Psoas muscle (tissue), 8 donors: ENCODE data around the gene ABHD12. TPM values are rescaled to one million over a fixed set of nuclear protein-coding genes. Genes with fewer than 3 reads are reported as not detected.

ENCODE experiments used
- ATAC-seq, 4 donors: fragments of 200-7000 bp; cut with Tn5 transposase; one replicate each; pipeline ENCODE4 v1.9.1; 2020; ENCODE audit warnings: moderate library complexity in 3 of 4, mild to moderate bottlenecking in 2 of 4
- DNase-seq, 2 donors: peaks; one replicate each; pipeline ENCODE4 v3.0.0-alpha.2; 2020
- H3K27ac ChIP-seq: fragments of 200-600 bp; one replicate; pipeline ENCODE4 v1.8.0; 2022
- H3K27me3 ChIP-seq, 3 donors: fragments of 200-600 bp in 1 of 3; one replicate each; pipeline versions ENCODE4 v1.6.1 to v1.8.0; 2013 to 2022; ENCODE audit warnings: low read length in 2 of 3, mild to moderate bottlenecking in 2 of 3, moderate library complexity in 1 of 3; ENCODE audit not compliant: insufficient read depth in 3 of 3
- H3K36me3 ChIP-seq, 2 donors: fragments of 200-600 bp in 1 of 2; one replicate each; pipeline versions ENCODE4 v1.6.1 to v1.8.0; 2013 to 2022; ENCODE audit warnings: low read depth in 1 of 2, mild to moderate bottlenecking in 1 of 2, moderate library complexity in 1 of 2; ENCODE audit not compliant: insufficient read depth in 1 of 2
- H3K4me1 ChIP-seq: fragments of 200-600 bp; one replicate; pipeline ENCODE4 v1.8.0; 2022
- H3K4me3 ChIP-seq: fragments of 200-600 bp; one replicate; pipeline ENCODE4 v1.8.0; 2022; ENCODE audit warnings: mild to moderate bottlenecking
- H3K9me3 ChIP-seq: fragments of 200-600 bp; one replicate; pipeline ENCODE4 v1.8.0; 2022
- WGBS, 3 donors: extraction: QIAGEN DNeasy Blood & Tissue Kit; methylation state at CpG; one replicate each; pipeline versions ENCODE4 v1.1.6 to v1.1.7; 2013; 5-methylcytosine and 5-hydroxymethylcytosine counted together
- intact Hi-C, 2 donors: fragments of 100-400 bp; cut with DNase I; formaldehyde crosslinking; loops; one replicate each; pipeline versions ENCODE4 v1.11.0 to v1.14.2; 2022
- polyA plus RNA-seq, 3 donors: library from polyadenylated mRNA; stranded (reverse); fragments of 200-250 nt; gene quantifications; one replicate each; pipeline ENCODE4 v1.2.3, GENCODE V29; 2013
- total RNA-seq, 4 donors: library from RNA; stranded (reverse); fragmentation: NEBNext Ultra II Directional in 2 of 4; extraction: Animal tissue kit (Norgen Biotek cat#: 25700) in 2 of 4; gene quantifications; one replicate each; pipeline versions ENCODE4 v1.2.1 to v1.2.4, GENCODE V29; 2021 to 2023
- TF ChIP-seq, protein P1 (sequence below): fragments of 200-600 bp; IDR thresholded peaks from one replicate; pipeline ENCODE4 v1.8.0; 2022; ENCODE audit warnings: antibody characterized with exemption
- donor health status: healthy with polysubstance abuse.
- donor health status: DM: no; HTN: no; CAD: no; lungs with moderate emphysema.
- donor health status: Bipolar disorder and iron deficiency.
- donor health status: healthy.
- donor health status: DM: yes; HTN: yes; CAD: no.
- donor health status: DM: no; HTN: no; CAD: no.
- donor health status: DM: no; HTN: no; CAD: no.
- donor health status: DM: yes; HTN: yes; CAD: no.

Gene ABHD12
- total and polyA plus RNA-seq, 7 donors = 7.9 to 15.5 (median 9.6) TPM

- TF ChIP-seq, protein P1, sequence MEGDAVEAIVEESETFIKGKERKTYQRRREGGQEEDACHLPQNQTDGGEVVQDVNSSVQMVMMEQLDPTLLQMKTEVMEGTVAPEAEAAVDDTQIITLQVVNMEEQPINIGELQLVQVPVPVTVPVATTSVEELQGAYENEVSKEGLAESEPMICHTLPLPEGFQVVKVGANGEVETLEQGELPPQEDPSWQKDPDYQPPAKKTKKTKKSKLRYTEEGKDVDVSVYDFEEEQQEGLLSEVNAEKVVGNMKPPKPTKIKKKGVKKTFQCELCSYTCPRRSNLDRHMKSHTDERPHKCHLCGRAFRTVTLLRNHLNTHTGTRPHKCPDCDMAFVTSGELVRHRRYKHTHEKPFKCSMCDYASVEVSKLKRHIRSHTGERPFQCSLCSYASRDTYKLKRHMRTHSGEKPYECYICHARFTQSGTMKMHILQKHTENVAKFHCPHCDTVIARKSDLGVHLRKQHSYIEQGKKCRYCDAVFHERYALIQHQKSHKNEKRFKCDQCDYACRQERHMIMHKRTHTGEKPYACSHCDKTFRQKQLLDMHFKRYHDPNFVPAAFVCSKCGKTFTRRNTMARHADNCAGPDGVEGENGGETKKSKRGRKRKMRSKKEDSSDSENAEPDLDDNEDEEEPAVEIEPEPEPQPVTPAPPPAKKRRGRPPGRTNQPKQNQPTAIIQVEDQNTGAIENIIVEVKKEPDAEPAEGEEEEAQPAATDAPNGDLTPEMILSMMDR = no peak
- intact Hi-C loops = no loop called here
Measured at GRCh38 chr20:25328954-25329498, 61.6 kb downstream of the ABHD12 start.

GRCh38 chr20:25327521-25328235 lies 63.0 kb downstream of the ABHD12 start:
- no peak for ATAC-seq
- H3K9me3 ChIP-seq = no peaks in the 10 kb centered on the region
- WGBS, 3 donors = 70 to 74% (median 71%) methylated on average over 7 of the region's 7 CpGs
- H3K36me3 ChIP-seq = peaks cover 0 to 5% of the 10 kb centered on the region in 2 donors
- no peak overlapping the region for H3K4me3 ChIP-seq
- peaks cover 11% of the 10 kb centered on the region for H3K4me1 ChIP-seq
- TF ChIP-seq, protein P1 = no peak
- H3K27me3 ChIP-seq = no peaks in the 10 kb centered on the region
- H3K27ac ChIP-seq = no peak overlapping the region
- no peak for DNase-seq
- intact Hi-C loops = no loop called here

More at GRCh38 chr20:25328954-25329498, 61.6 kb downstream of the ABHD12 start:
- peaks cover 11% of the 10 kb centered on the region for H3K4me1 ChIP-seq
- H3K27me3 ChIP-seq = no peaks in the 10 kb centered on the region
- ATAC-seq (no peak), DNase-seq (no peak)
- WGBS, 3 donors = 74 to 86% (median 79%) methylated on average over 12 of the region's 12 CpGs
- H3K9me3 ChIP-seq = no peaks in the 10 kb centered on the region
- H3K4me3 ChIP-seq = no peak overlapping the region
- H3K27ac ChIP-seq = no peak overlapping the region
- H3K36me3 ChIP-seq = no peaks in the 10 kb centered on the region

DNA sequence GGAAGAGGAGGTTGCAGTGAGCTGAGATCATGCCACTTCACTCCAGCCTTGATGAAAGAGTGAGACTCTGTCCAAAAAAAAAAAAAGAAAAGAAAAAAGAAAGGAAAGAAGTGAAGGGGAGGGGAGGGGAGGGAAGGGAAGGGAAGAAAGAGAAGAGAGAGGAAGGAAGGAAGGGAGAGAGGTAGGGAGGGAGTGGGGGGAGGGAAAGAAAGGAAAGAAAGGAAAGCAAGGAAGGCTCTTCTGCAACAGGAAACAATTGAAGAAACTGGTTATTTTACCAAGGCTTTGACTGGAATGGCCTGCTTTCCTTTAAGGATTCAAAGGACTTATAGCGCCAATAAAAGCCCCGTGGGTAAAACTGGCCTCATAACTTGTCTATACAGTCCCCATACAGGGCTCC lies 64.6 kb downstream of the ABHD12 start:
- no peak for ATAC-seq
- Histone ChIP-seq H3K4me3 (no peak overlapping the region), H3K4me1 (peaks cover 11% of the 10 kb centered on the region), H3K27ac (no peak overlapping the region), H3K36me3 (peaks cover 0 to 10% of the 10 kb centered on the region in 2 donors), H3K9me3 (no peaks in the 10 kb centered on the region), H3K27me3 (no peaks in the 10 kb centered on the region)
- TF ChIP-seq, protein P1 = no peak
- intact Hi-C loops = no loop called here
- 83 to 93% (median 88%) methylated on average over 2 of the region's 2 CpGs for WGBS, 3 donors
- DNase-seq = no peak

- Histone ChIP-seq H3K27ac (no peak overlapping the region), H3K4me1 (peaks cover 11% of the 10 kb centered on the region), H3K9me3 (no peaks in the 10 kb centered on the region), H3K36me3 (peaks cover 0 to 10% of the 10 kb centered on the region in 2 donors), H3K4me3 (no peak overlapping the region), H3K27me3 (no peaks in the 10 kb centered on the region)
- no peak for DNase-seq
- WGBS, 3 donors = 47 to 76% (median 52%) methylated on average over 3 of the region's 3 CpGs
- TF ChIP-seq, protein P1 = no peak
- ATAC-seq = no peak
- intact Hi-C loops = no loop called here
Measured at GRCh38 chr20:25325073-25325472, 65.6 kb downstream of the ABHD12 start.
